H1 (cell line): ENCODE measurements around the gene MRPS27. TPM values are rescaled to one million over a fixed set of nuclear protein-coding genes. Genes with fewer than 3 reads are reported as not detected.

Experiments used
- RNF2 ChIP-seq: fragments of 200-900, 300-1000 bp; sonication (generic); IDR thresholded peaks from 2 replicates; pipeline ENCODE4 v1.7.1; 2016; ENCODE audit warnings: borderline replicate concordance, low read depth, mild to moderate bottlenecking, antibody characterized with exemption, low read length; ENCODE audit not compliant: poor library complexity, severe bottlenecking; ENCODE audit errors: missing control alignments
- SP4 ChIP-seq: IDR thresholded peaks from 2 replicates; pipeline ENCODE4 v1.6.1; 2012; ENCODE audit warnings: low read length, inconsistent platforms
- polyA plus RNA-seq, 7 experiments: library from polyadenylated mRNA; depleted of rRNA in 3 of 7; stranded (reverse) in 5 of 7; unstranded in 2 of 7; fragments of >200 nt in 5 of 7; fragments of 200-250 nt in 2 of 7; gene quantifications; 1 replicate in 5 of 7; 2 replicates in 1 of 7; 4 replicates in 1 of 7; pipeline versions ENCODE4 v1.2.1 to v1.2.3, GENCODE V29; 2011 to 2013; ENCODE audit warnings: missing spikeins in 2 of 7, mixed read lengths in 2 of 7
- total RNA-seq: library from RNA; stranded (reverse); fragmentation: NEBNext Ultra II Directional; extraction: Animal tissue kit (Norgen Biotek cat#: 25700); gene quantifications from 2 replicates; pipeline ENCODE4 v1.2.1, GENCODE V29; 2021
- TF ChIP-seq, protein P1 (sequence below), 3 experiments: IDR thresholded peaks; 1 replicate in 2 of 3; 2 replicates in 1 of 3; pipeline versions ENCODE4 v1.5.1 to v1.6.1; 2011; ENCODE audit warnings: low read length in 3 of 3, mild to moderate bottlenecking in 3 of 3, inconsistent platforms in 2 of 3, low read depth in 1 of 3, moderate library complexity in 1 of 3; ENCODE audit not compliant: insufficient read depth in 1 of 3; ENCODE audit errors: control extremely low read depth in 1 of 3
- TF ChIP-seq, protein P2 (sequence below): IDR thresholded peaks from 2 replicates; pipeline ENCODE4 v1.6.1; 2012; ENCODE audit warnings: inconsistent platforms

Gene MRPS27
- total and polyA plus RNA-seq, 2 of the 8 experiments (the other 6 are each of a cell fraction or from before 2014, with no cell fraction given), result 93.2 to 102 TPM

DNA sequence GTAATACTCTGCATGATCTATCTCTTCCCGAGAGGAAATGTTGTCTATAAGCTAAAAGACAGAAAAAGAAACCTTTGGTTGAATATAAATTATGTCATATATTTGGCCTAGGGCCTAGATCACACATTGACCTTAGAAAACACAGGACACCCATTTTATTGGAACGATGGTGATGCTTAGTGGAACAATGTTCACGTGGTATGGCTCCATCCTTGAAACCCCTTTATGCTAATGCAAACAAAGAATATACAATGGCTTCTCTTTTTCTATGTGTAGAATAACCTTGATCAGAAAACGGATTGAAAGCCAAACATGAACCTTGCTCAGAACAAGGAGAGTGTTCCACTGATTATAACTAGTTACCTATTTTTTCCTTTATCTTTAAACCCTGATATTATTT, 24.5 kb downstream of the MRPS27 start (continued):
- TF ChIP-seq RNF2 (no peak), SP4 (no peak)
- TF ChIP-seq, protein P1, sequence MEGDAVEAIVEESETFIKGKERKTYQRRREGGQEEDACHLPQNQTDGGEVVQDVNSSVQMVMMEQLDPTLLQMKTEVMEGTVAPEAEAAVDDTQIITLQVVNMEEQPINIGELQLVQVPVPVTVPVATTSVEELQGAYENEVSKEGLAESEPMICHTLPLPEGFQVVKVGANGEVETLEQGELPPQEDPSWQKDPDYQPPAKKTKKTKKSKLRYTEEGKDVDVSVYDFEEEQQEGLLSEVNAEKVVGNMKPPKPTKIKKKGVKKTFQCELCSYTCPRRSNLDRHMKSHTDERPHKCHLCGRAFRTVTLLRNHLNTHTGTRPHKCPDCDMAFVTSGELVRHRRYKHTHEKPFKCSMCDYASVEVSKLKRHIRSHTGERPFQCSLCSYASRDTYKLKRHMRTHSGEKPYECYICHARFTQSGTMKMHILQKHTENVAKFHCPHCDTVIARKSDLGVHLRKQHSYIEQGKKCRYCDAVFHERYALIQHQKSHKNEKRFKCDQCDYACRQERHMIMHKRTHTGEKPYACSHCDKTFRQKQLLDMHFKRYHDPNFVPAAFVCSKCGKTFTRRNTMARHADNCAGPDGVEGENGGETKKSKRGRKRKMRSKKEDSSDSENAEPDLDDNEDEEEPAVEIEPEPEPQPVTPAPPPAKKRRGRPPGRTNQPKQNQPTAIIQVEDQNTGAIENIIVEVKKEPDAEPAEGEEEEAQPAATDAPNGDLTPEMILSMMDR (IDR thresholded peaks at IDR 0.05; ENCODE audit: control extremely low read depth in 1 of 3, insufficient read depth in 1 of 3, low read depth in 1 of 3, low read length in 3 of 3), result no peak
- TF ChIP-seq, protein P2, sequence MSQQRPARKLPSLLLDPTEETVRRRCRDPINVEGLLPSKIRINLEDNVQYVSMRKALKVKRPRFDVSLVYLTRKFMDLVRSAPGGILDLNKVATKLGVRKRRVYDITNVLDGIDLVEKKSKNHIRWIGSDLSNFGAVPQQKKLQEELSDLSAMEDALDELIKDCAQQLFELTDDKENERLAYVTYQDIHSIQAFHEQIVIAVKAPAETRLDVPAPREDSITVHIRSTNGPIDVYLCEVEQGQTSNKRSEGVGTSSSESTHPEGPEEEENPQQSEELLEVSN, result no peak
